Activated naive CD4-positive, alpha-beta T cell (primary cell): ENCODE measurements around the gene SNAP23.
"Not testable (repeated sequence)": the region's sequence is repeated elsewhere in the genome, so short reads cannot be mapped to it uniquely, and the experiment has no call there.

Experiments used
- DNase-seq, 4 experiments: peaks; one replicate each; lab custom pipeline; 2025; lab: John Stamatoyannopoulos, UW

Gene SNAP23

GRCh38 chr15:42498212-42499068 is 3.0 kb downstream of the SNAP23 start:
- DNase-seq, result no peak

- DNase-seq, result no peak
Observed at GRCh38 chr15:42499858-42500609, 4.6 kb downstream of the SNAP23 start.

- no peak for DNase-seq
Observed at GRCh38 chr15:42502477-42502876, 7.0 kb downstream of the SNAP23 start.

- no peak for DNase-seq
Observed at GRCh38 chr15:42503825-42504224, 8.4 kb downstream of the SNAP23 start.

GRCh38 chr15:42504631-42505030 is 9.2 kb downstream of the SNAP23 start:
- no peak for DNase-seq

- DNase-seq, result no peak
Observed at GRCh38 chr15:42507514-42507913, 12.1 kb downstream of the SNAP23 start.

- DNase-seq, result no peak
Observed at GRCh38 chr15:42508263-42508690, 12.8 kb downstream of the SNAP23 start.

- no peak for DNase-seq
Observed at GRCh38 chr15:42510258-42511006, 15.0 kb downstream of the SNAP23 start.

GRCh38 chr15:42511007-42511391 is 15.6 kb downstream of the SNAP23 start:
- no peak for DNase-seq

GRCh38 chr15:42523331-42523730 is 27.9 kb downstream of the SNAP23 start:
- DNase-seq, result no peak

GRCh38 chr15:42528970-42529369 is 33.5 kb downstream of the SNAP23 start:
- DNase-seq, result no peak

GRCh38 chr15:42533246-42533645 is 37.8 kb downstream of the SNAP23 start:
- DNase-seq, result no peak

GRCh38 chr15:42544853-42545629 is 49.6 kb downstream of the SNAP23 start:
- no peak for DNase-seq

- DNase-seq, result no peak
Observed at GRCh38 chr15:42547918-42548248, 52.4 kb downstream of the SNAP23 start.

- peak; percentile 70 to 78 (median 70) for DNase-seq
Observed at GRCh38 chr15:42548249-42549031, 53.0 kb downstream of the SNAP23 start, which contains the start of the genes HAUS2 and LRRC57. Gene HAUS2 (plus strand): TSS chr15:42548838. CDS start chr15:42548873, 35 bp downstream. Gene LRRC57 (minus strand): TSS chr15:42548793. CDS start chr15:42548434, 359 bp downstream.

GRCh38 chr15:42549032-42549491 is 53.6 kb downstream of the SNAP23 start:
- no peak for DNase-seq

- DNase-seq, result no peak
Observed at GRCh38 chr15:42549741-42550392, 54.4 kb downstream of the SNAP23 start.

- no peak for DNase-seq
Observed at GRCh38 chr15:42553554-42553953, 58.1 kb downstream of the SNAP23 start.

GRCh38 chr15:42556550-42557207 is 61.2 kb downstream of the SNAP23 start:
- not testable (repeated sequence) for DNase-seq

GRCh38 chr15:42558739-42559138 is 63.3 kb downstream of the SNAP23 start:
- DNase-seq, result no peak
